H9 (cell line): Measurements from ENCODE around the gene WDR33. TPM values are rescaled to one million over a fixed set of nuclear protein-coding genes. Genes with fewer than 3 reads are reported as not detected.

Experiments used
- DNase-seq: peaks from one replicate; pipeline ENCODE4 v3.0.0-alpha.2; 2017
- H2AFZ ChIP-seq: one replicate; pipeline ENCODE4 v1.6.1; 2013; ENCODE audit warnings: mild to moderate bottlenecking, low read length, control low read depth, moderate library complexity
- H2AK5ac ChIP-seq: 2 replicates; pipeline ENCODE4 v1.6.1; 2013; ENCODE audit warnings: low read length, control low read depth, mixed read lengths; ENCODE audit not compliant: insufficient read length
- H2BK120ac ChIP-seq: one replicate; pipeline ENCODE4 v1.6.1; 2013; ENCODE audit warnings: low read depth, mild to moderate bottlenecking, low read length, control low read depth, inconsistent platforms; ENCODE audit not compliant: poor library complexity, severe bottlenecking
- H2BK12ac ChIP-seq: 2 replicates; pipeline ENCODE4 v1.6.1; 2013; ENCODE audit warnings: low read length, control low read depth, mixed read lengths, low read depth; ENCODE audit not compliant: insufficient read length
- H2BK15ac ChIP-seq: 2 replicates; pipeline ENCODE4 v1.6.1; 2013; ENCODE audit warnings: low read depth, low read length, control low read depth
- H2BK20ac ChIP-seq: one replicate; pipeline ENCODE4 v1.6.1; 2013; ENCODE audit warnings: low read depth, mild to moderate bottlenecking, low read length, control low read depth, inconsistent platforms; ENCODE audit not compliant: poor library complexity, severe bottlenecking
- H2BK5ac ChIP-seq: 2 replicates; pipeline ENCODE4 v1.6.1; 2013; ENCODE audit warnings: low read length, control low read depth, mixed read lengths; ENCODE audit not compliant: insufficient read length
- H3K14ac ChIP-seq: 2 replicates; pipeline ENCODE4 v1.6.1; 2013; ENCODE audit warnings: low read length, control low read depth; ENCODE audit not compliant: insufficient read depth
- H3K18ac ChIP-seq: 2 replicates; pipeline ENCODE4 v1.6.1; 2013; ENCODE audit warnings: low read depth, mild to moderate bottlenecking, mixed read lengths, low read length, control low read depth; ENCODE audit not compliant: insufficient read length
- H3K23ac ChIP-seq: 2 replicates; pipeline ENCODE4 v1.6.1; 2013; ENCODE audit warnings: low read length, control low read depth, mixed read lengths, low read depth; ENCODE audit not compliant: insufficient read length
- H3K23me2 ChIP-seq: 2 replicates; pipeline ENCODE4 v1.6.1; 2013; ENCODE audit warnings: low read depth, mild to moderate bottlenecking, mixed read lengths, low read length, control low read depth; ENCODE audit not compliant: insufficient read length, poor library complexity, severe bottlenecking
- H3K27ac ChIP-seq: 2 replicates; pipeline ENCODE4 v1.5.1; 2013; ENCODE audit warnings: low read length, control low read depth, mixed read lengths, low read depth; ENCODE audit not compliant: insufficient read length
- H3K27me3 ChIP-seq: 2 replicates; pipeline ENCODE4 v1.6.1; 2013; ENCODE audit warnings: low read length, control low read depth, inconsistent platforms; ENCODE audit not compliant: insufficient read depth
- H3K4ac ChIP-seq: 2 replicates; pipeline ENCODE4 v1.6.1; 2013; ENCODE audit warnings: low read depth, mild to moderate bottlenecking, control low read depth, inconsistent platforms, low read length, moderate library complexity
- H3K4me1 ChIP-seq: 2 replicates; pipeline ENCODE4 v1.6.1; 2013; ENCODE audit warnings: low read length, control low read depth, inconsistent platforms; ENCODE audit not compliant: insufficient read depth
- H3K4me2 ChIP-seq: 2 replicates; pipeline ENCODE4 v1.6.1; 2013; ENCODE audit warnings: low read length, control low read depth, mixed read lengths; ENCODE audit not compliant: insufficient read length, insufficient read depth
- H3K56ac ChIP-seq: 2 replicates; pipeline ENCODE4 v1.6.1; 2013; ENCODE audit warnings: low read depth, mild to moderate bottlenecking, mixed read lengths, low read length, control low read depth; ENCODE audit not compliant: insufficient read length
- H3K79me1 ChIP-seq: 2 replicates; pipeline ENCODE4 v1.6.1; 2013; ENCODE audit warnings: low read depth, mild to moderate bottlenecking, moderate library complexity, low read length, control low read depth, inconsistent platforms; ENCODE audit not compliant: insufficient read depth, poor library complexity, severe bottlenecking
- H3K79me2 ChIP-seq: 2 replicates; pipeline ENCODE4 v1.6.1; 2013; ENCODE audit warnings: low read length, control low read depth, inconsistent platforms; ENCODE audit not compliant: insufficient read depth
- H3K9ac ChIP-seq: 2 replicates; pipeline ENCODE4 v1.6.1; 2013; ENCODE audit warnings: low read length, control low read depth, mixed read lengths; ENCODE audit not compliant: insufficient read length; ENCODE audit errors: extremely low read depth
- H3K9me3 ChIP-seq: one replicate; pipeline ENCODE4 v1.6.1; 2013; ENCODE audit warnings: low read depth, low read length, inconsistent platforms; ENCODE audit not compliant: control insufficient read depth
- H3T11ph ChIP-seq: one replicate; pipeline ENCODE4 v1.6.1; 2013; ENCODE audit warnings: mild to moderate bottlenecking, low read length, control low read depth, inconsistent platforms
- H4K20me1 ChIP-seq: one replicate; pipeline ENCODE4 v1.6.1; 2013; ENCODE audit not compliant: control insufficient read depth, insufficient read length, insufficient read depth
- H4K5ac ChIP-seq: 2 replicates; pipeline ENCODE4 v1.6.1; 2013; ENCODE audit warnings: low read depth, mild to moderate bottlenecking, mixed read lengths, low read length, control low read depth; ENCODE audit not compliant: insufficient read length
- H4K8ac ChIP-seq: replicated peaks from 2 replicates; pipeline ENCODE4 v1.6.1; 2013; ENCODE audit warnings: low read length, control low read depth, mixed read lengths, low read depth; ENCODE audit not compliant: insufficient read length
- H4K91ac ChIP-seq: 2 replicates; pipeline ENCODE4 v1.6.1; 2013; ENCODE audit warnings: low read depth, mild to moderate bottlenecking, moderate library complexity, mixed read lengths, low read length, control low read depth; ENCODE audit not compliant: insufficient read length
- H3K27ac Mint-ChIP-seq, 3 experiments: 2 replicates in 2 of 3; 3 replicates in 1 of 3; pipeline ENCODE4 v1.8.0; 2020 to 2021; ENCODE audit warnings: mixed read lengths in 3 of 3, mild to moderate bottlenecking in 1 of 3, moderate library complexity in 1 of 3
- H3K27me3 Mint-ChIP-seq: 2 replicates; pipeline ENCODE4 v1.8.0; 2021; ENCODE audit warnings: low read depth, mild to moderate bottlenecking, moderate library complexity, mixed read lengths
- H3K36me3 Mint-ChIP-seq, 3 experiments: 2 replicates in 2 of 3; 3 replicates in 1 of 3; pipeline ENCODE4 v1.8.0; 2020 to 2021; ENCODE audit warnings: low read depth in 3 of 3, mixed read lengths in 3 of 3; ENCODE audit not compliant: insufficient read depth in 1 of 3
- H3K4me1 Mint-ChIP-seq, 2 experiments: 2 replicates each; pipeline ENCODE4 v1.8.0; 2020; ENCODE audit warnings: mixed read lengths in 2 of 2
- H3K4me3 Mint-ChIP-seq, 2 experiments: 2 replicates in 1 of 2; 3 replicates in 1 of 2; pipeline ENCODE4 v1.8.0; 2020 to 2021; ENCODE audit warnings: mild to moderate bottlenecking in 2 of 2, mixed read lengths in 2 of 2, moderate library complexity in 1 of 2
- H3K9me3 Mint-ChIP-seq, 2 experiments: 2 replicates in 1 of 2; 3 replicates in 1 of 2; pipeline ENCODE4 v1.8.0; 2020; ENCODE audit warnings: mild to moderate bottlenecking in 2 of 2, mixed read lengths in 2 of 2, moderate library complexity in 1 of 2
- WGBS: extraction: QIAGEN DNeasy Blood & Tissue Kit; methylation state at CpG from one replicate; pipeline ENCODE4 v1.1.7; 2013; ENCODE audit warnings: missing lambda C conversion rate, low lambda C conversion rate, mixed read lengths; ENCODE audit not compliant: insufficient read length; ENCODE audit errors: extremely low coverage; 5-methylcytosine and 5-hydroxymethylcytosine counted together
- total RNA-seq: library from RNA; stranded (reverse); gene quantifications from 2 replicates; pipeline ENCODE4 v1.2.1, GENCODE V29; 2021
- TF ChIP-seq, protein P1 (sequence below): fragments of 200-600 bp; sonication (generic); conservative IDR thresholded peaks from 3 replicates; pipeline ENCODE4 v1.8.0; 2021; ENCODE audit warnings: antibody characterized with exemption, mild to moderate bottlenecking

Gene WDR33
- total RNA-seq, 1 experiment from 2014 or later = 86.0 TPM

GRCh38 chr2:127698553-127699355 is 112.2 kb downstream of the WDR33 start:
- no peak overlapping the region for H3K9ac ChIP-seq
- Mint-ChIP-seq H3K4me3 (peak overlapping the region in 1 of 2 experiments; percentile 18; a peak in 2 of 5 replicates), H3K27me3 (peaks cover 20% of the 10 kb centered on the region), H3K4me1 (peaks cover 18 to 22% of the 10 kb centered on the region in 2 experiments), H3K27ac (no peak overlapping the region), H3K9me3 (peaks cover 0 to 4% of the 10 kb centered on the region in 2 experiments; a peak in 1 of 5 replicates), H3K36me3 (peaks cover 0 to 7% (median 7%) of the 10 kb centered on the region in 3 experiments; a peak in 6 of 7 replicates)
- H3K4ac ChIP-seq = no peak overlapping the region
- WGBS = no CpG with 5 or more reads among the region's 27 CpGs
- no peak overlapping the region for H3K4me2 ChIP-seq
- TF ChIP-seq, protein P1, sequence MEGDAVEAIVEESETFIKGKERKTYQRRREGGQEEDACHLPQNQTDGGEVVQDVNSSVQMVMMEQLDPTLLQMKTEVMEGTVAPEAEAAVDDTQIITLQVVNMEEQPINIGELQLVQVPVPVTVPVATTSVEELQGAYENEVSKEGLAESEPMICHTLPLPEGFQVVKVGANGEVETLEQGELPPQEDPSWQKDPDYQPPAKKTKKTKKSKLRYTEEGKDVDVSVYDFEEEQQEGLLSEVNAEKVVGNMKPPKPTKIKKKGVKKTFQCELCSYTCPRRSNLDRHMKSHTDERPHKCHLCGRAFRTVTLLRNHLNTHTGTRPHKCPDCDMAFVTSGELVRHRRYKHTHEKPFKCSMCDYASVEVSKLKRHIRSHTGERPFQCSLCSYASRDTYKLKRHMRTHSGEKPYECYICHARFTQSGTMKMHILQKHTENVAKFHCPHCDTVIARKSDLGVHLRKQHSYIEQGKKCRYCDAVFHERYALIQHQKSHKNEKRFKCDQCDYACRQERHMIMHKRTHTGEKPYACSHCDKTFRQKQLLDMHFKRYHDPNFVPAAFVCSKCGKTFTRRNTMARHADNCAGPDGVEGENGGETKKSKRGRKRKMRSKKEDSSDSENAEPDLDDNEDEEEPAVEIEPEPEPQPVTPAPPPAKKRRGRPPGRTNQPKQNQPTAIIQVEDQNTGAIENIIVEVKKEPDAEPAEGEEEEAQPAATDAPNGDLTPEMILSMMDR = no peak
- H4K8ac ChIP-seq = no peak overlapping the region
- no peak overlapping the region for H2BK20ac ChIP-seq
- H3K4me1 ChIP-seq = peaks cover 5% of the 10 kb centered on the region; the same call in 1 of the 2 replicates
- peaks cover 5% of the 10 kb centered on the region for H3K23me2 ChIP-seq
- H2BK120ac ChIP-seq = no peak overlapping the region
- H2AK5ac ChIP-seq = no peak overlapping the region
- H3K56ac ChIP-seq = no peak overlapping the region
- H3K23ac ChIP-seq = no peak overlapping the region
- no peaks in the 10 kb centered on the region for H3K9me3 ChIP-seq
- no peak overlapping the region for H2AFZ ChIP-seq
- no peak overlapping the region for H4K5ac ChIP-seq
- H4K91ac ChIP-seq = no peak overlapping the region
- no peak overlapping the region for H3K14ac ChIP-seq
- H2BK12ac ChIP-seq = no peak overlapping the region
- H2BK15ac ChIP-seq = no peak overlapping the region
- H2BK5ac ChIP-seq = no peak overlapping the region
- H3K79me1 ChIP-seq = no peaks in the 10 kb centered on the region
- H4K20me1 ChIP-seq = no peaks in the 10 kb centered on the region
- peaks cover 3% of the 10 kb centered on the region; the same call in 1 of the 2 replicates for H3K79me2 ChIP-seq
- no peak overlapping the region for H3K27ac ChIP-seq
- H3K27me3 ChIP-seq = no peaks in the 10 kb centered on the region
- no peak overlapping the region for H3K18ac ChIP-seq
- no peak overlapping the region for H3T11ph ChIP-seq
- no peak for DNase-seq
